ENCODE results near the gene ERO1B.

The ERO1B gene

DNA sequence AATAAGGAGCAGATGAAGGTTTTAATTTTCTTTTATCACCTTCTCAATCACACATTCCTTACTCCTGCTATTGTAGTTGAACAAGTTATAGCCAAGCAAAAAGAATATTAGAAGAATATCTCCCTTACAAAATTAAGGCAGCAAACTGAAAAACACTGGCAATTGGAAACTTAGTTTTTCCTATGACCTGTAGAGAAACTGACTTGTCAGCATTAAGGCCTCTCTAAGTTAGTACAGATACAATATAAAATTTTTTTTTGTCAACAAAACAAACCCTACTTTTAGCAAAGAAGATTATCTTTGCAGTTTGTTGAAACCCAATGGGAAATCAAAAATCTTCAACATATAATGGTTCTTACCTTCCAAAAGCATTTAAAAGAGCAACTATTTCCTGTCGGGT lies 61.3 kb downstream of the ERO1B start:
- H3K4me1 ChIP-seq (ENCODE audit: insufficient read depth, low read length, poor library complexity, severe bottlenecking): no peaks in the 10 kb centered on the region
- H4K20me1 ChIP-seq (ENCODE audit: insufficient read depth, low read length, poor library complexity, severe bottlenecking): no peaks in the 10 kb centered on the region
- TF ChIP-seq EZH2phosphoT487 (IDR thresholded peaks at IDR 0.05; ENCODE audit: borderline replicate concordance): no peak
- TF ChIP-seq, protein P1, sequence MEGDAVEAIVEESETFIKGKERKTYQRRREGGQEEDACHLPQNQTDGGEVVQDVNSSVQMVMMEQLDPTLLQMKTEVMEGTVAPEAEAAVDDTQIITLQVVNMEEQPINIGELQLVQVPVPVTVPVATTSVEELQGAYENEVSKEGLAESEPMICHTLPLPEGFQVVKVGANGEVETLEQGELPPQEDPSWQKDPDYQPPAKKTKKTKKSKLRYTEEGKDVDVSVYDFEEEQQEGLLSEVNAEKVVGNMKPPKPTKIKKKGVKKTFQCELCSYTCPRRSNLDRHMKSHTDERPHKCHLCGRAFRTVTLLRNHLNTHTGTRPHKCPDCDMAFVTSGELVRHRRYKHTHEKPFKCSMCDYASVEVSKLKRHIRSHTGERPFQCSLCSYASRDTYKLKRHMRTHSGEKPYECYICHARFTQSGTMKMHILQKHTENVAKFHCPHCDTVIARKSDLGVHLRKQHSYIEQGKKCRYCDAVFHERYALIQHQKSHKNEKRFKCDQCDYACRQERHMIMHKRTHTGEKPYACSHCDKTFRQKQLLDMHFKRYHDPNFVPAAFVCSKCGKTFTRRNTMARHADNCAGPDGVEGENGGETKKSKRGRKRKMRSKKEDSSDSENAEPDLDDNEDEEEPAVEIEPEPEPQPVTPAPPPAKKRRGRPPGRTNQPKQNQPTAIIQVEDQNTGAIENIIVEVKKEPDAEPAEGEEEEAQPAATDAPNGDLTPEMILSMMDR (conservative IDR thresholded peaks at IDR 0.05; ENCODE audit: low read length): no peak
- no peaks in the 10 kb centered on the region for H3F3A ChIP-seq (ENCODE audit: low read depth)
- H3K79me2 ChIP-seq (ENCODE audit: insufficient read depth, low read length): no peaks in the 10 kb centered on the region
- no peak overlapping the region for H3K9ac ChIP-seq (ENCODE audit: low read depth, low read length, poor library complexity, severe bottlenecking)
- H3K4me3 ChIP-seq (ENCODE audit: low read length, poor library complexity, severe bottlenecking): no peak overlapping the region
- H3K27me3 ChIP-seq (ENCODE audit: insufficient read depth, low read length, poor library complexity, severe bottlenecking): no peaks in the 10 kb centered on the region
- H3K9me2 ChIP-seq (replicated peaks; ENCODE audit: low read depth, low read length): no peaks in the 10 kb centered on the region
- no peaks in the 10 kb centered on the region for H3K9me3 ChIP-seq (ENCODE audit: insufficient read depth, low read depth, low read length)
- peaks cover 14% of the 10 kb centered on the region; the same call in 1 of the 2 replicates for H3K36me3 ChIP-seq (ENCODE audit: insufficient read depth, low read length)
- H3K4me2 ChIP-seq (ENCODE audit: low read depth, low read length, poor library complexity, severe bottlenecking): no peak overlapping the region
- no peak overlapping the region for H2AFZ ChIP-seq (ENCODE audit: low read length)

DNA sequence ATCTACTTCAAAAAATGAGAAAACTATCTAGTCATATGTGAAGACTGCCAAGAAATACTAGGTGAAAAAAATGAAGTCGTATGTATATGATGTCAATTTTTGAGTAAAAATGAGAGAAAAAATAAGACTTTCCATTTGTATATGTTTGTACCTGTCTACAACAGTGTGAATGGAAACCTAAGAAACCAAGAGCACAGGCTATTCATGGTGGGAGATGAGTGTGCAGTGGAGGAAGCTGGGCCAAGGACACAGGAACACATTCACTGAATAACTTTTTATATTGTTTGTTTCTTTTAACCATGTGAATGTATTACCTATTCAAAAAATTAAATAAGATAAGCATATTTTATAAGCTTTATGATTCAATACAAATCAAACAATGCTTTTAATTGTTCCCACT lies 67.0 kb downstream of the ERO1B start:
- Histone ChIP-seq H3K27me3 (ENCODE audit: insufficient read depth, low read length, poor library complexity, severe bottlenecking) (no peaks in the 10 kb centered on the region), H3F3A (ENCODE audit: low read depth) (no peaks in the 10 kb centered on the region), H2AFZ (ENCODE audit: low read length) (no peak overlapping the region), H3K4me1 (ENCODE audit: insufficient read depth, low read length, poor library complexity, severe bottlenecking) (no peaks in the 10 kb centered on the region), H3K79me2 (ENCODE audit: insufficient read depth, low read length) (no peaks in the 10 kb centered on the region), H3K9me2 (replicated peaks; ENCODE audit: low read depth, low read length) (no peaks in the 10 kb centered on the region), H4K20me1 (ENCODE audit: insufficient read depth, low read length, poor library complexity, severe bottlenecking) (no peaks in the 10 kb centered on the region), H3K9ac (ENCODE audit: low read depth, low read length, poor library complexity, severe bottlenecking) (no peak overlapping the region), H3K9me3 (ENCODE audit: insufficient read depth, low read depth, low read length) (no peaks in the 10 kb centered on the region), H3K36me3 (ENCODE audit: insufficient read depth, low read length) (0 out of 2 replicates have a peak, but pooled peaks cover 7% of the 10 kb centered on the region), H3K4me2 (ENCODE audit: low read depth, low read length, poor library complexity, severe bottlenecking) (no peak overlapping the region), H3K4me3 (ENCODE audit: low read length, poor library complexity, severe bottlenecking) (no peak overlapping the region)
- TF ChIP-seq, protein P1 (conservative IDR thresholded peaks at IDR 0.05; ENCODE audit: low read length): no peak
- no peak for TF ChIP-seq EZH2phosphoT487 (IDR thresholded peaks at IDR 0.05; ENCODE audit: borderline replicate concordance)

DNA sequence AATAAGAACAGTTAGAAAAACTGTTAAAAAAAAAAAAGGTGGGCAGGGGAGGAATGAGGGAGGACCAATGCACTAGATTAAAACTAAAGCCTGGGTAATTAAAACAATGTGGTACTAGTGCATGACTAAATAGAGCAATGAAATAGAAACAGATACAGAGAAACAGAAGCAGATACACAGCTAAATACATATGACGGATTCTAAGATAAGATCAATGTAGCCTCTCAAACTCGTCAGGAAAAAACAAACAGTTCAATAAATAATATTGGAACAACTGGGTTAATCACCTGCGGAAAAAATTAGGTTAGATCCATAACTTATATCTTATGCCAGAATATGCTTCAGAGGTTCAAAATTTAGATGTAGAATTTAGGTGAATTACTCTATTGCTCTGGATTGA lies 68.2 kb downstream of the ERO1B start:
- H3K4me2 ChIP-seq (ENCODE audit: low read depth, low read length, poor library complexity, severe bottlenecking): no peak overlapping the region
- TF ChIP-seq, protein P1 (conservative IDR thresholded peaks at IDR 0.05; ENCODE audit: low read length): no peak
- no peak for TF ChIP-seq EZH2phosphoT487 (IDR thresholded peaks at IDR 0.05; ENCODE audit: borderline replicate concordance)
- no peaks in the 10 kb centered on the region for H3K4me1 ChIP-seq (ENCODE audit: insufficient read depth, low read length, poor library complexity, severe bottlenecking)
- no peak overlapping the region for H2AFZ ChIP-seq (ENCODE audit: low read length)
- H3K79me2 ChIP-seq (ENCODE audit: insufficient read depth, low read length): no peaks in the 10 kb centered on the region
- H3K9me2 ChIP-seq (replicated peaks; ENCODE audit: low read depth, low read length): no peaks in the 10 kb centered on the region
- no peaks in the 10 kb centered on the region for H3F3A ChIP-seq (ENCODE audit: low read depth)
- no peak overlapping the region for H3K9ac ChIP-seq (ENCODE audit: low read depth, low read length, poor library complexity, severe bottlenecking)
- no peaks in the 10 kb centered on the region for H3K9me3 ChIP-seq (ENCODE audit: insufficient read depth, low read depth, low read length)
- no peaks in the 10 kb centered on the region for H3K27me3 ChIP-seq (ENCODE audit: insufficient read depth, low read length, poor library complexity, severe bottlenecking)
- H4K20me1 ChIP-seq (ENCODE audit: insufficient read depth, low read length, poor library complexity, severe bottlenecking): no peaks in the 10 kb centered on the region
- H3K36me3 ChIP-seq (ENCODE audit: insufficient read depth, low read length): 0 out of 2 replicates have a peak, but pooled peaks cover 6% of the 10 kb centered on the region
- H3K4me3 ChIP-seq (ENCODE audit: low read length, poor library complexity, severe bottlenecking): no peak overlapping the region

All from Loucy (cell line).